ENCODE data around the gene ASB2. TPM values are rescaled to one million over a fixed set of nuclear protein-coding genes. Genes with fewer than 3 reads are reported as not detected.
A peak's percentile ranks its signal among the peaks of the same experiment; 100 is the strongest.

The ASB2 gene
- total and polyA plus RNA-seq, 2 of the 13 experiments (the other 11 are each of a cell fraction or from before 2014, with no cell fraction given) = 0.82 to 4.1 TPM

DNA sequence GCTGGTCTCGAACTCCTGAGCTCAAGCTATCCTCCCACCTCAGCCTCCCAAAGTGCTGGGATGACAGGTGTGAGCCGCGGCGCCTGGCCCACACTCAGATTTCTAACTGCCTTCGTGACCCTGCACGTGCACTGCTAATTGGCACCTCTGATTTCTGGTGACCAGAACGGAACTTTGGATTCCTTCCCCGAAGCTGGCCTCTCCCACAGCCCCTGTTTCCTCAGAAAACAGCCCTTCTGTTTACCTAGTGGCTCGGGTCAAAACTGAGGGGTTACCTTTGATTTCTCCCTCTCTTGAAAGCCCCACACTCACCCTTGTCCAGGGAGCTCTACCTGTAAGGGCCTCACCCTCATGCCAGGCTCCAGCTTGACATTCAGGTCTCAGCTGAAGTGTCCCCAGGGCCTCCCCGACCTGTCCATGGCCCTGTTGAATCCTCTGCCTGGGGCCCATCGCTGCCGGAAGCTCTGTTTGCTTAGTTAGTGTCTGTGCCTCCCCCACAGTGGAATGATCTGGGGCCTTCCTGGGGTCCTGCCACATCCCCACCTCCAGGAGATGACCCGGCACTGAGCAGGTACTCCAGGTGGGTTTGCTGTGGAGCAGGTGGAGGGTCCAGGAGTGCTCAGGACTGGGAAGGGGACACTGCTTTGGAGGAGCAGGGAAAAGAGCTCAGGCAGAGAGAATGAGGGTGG is 73.6 kb downstream of the ASB2 start (continued):
- TF ChIP-seq, protein P1, sequence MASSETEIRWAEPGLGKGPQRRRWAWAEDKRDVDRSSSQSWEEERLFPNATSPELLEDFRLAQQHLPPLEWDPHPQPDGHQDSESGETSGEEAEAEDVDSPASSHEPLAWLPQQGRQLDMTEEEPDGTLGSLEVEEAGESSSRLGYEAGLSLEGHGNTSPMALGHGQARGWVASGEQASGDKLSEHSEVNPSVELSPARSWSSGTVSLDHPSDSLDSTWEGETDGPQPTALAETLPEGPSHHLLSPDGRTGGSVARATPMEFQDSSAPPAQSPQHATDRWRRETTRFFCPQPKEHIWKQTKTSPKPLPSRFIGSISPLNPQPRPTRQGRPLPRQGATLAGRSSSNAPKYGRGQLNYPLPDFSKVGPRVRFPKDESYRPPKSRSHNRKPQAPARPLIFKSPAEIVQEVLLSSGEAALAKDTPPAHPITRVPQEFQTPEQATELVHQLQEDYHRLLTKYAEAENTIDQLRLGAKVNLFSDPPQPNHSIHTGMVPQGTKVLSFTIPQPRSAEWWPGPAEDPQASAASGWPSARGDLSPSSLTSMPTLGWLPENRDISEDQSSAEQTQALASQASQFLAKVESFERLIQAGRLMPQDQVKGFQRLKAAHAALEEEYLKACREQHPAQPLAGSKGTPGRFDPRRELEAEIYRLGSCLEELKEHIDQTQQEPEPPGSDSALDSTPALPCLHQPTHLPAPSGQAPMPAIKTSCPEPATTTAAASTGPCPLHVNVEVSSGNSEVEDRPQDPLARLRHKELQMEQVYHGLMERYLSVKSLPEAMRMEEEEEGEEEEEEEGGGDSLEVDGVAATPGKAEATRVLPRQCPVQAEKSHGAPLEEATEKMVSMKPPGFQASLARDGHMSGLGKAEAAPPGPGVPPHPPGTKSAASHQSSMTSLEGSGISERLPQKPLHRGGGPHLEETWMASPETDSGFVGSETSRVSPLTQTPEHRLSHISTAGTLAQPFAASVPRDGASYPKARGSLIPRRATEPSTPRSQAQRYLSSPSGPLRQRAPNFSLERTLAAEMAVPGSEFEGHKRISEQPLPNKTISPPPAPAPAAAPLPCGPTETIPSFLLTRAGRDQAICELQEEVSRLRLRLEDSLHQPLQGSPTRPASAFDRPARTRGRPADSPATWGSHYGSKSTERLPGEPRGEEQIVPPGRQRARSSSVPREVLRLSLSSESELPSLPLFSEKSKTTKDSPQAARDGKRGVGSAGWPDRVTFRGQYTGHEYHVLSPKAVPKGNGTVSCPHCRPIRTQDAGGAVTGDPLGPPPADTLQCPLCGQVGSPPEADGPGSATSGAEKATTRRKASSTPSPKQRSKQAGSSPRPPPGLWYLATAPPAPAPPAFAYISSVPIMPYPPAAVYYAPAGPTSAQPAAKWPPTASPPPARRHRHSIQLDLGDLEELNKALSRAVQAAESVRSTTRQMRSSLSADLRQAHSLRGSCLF (CRISPR knock-in tag; IDR thresholded peaks at IDR 0.05; ENCODE audit: borderline replicate concordance) = no peak
- TF ChIP-seq PRPF4 (IDR thresholded peaks at IDR 0.05; ENCODE audit: low read depth, low read length, poor library complexity, severe bottlenecking) (no peak), KDM5A (IDR thresholded peaks at IDR 0.05; ENCODE audit: borderline replicate concordance, low read length) (no peak), HDAC6 (IDR thresholded peaks at IDR 0.05; ENCODE audit: low read depth, low read length) (no peak), ZNF460 (CRISPR knock-in tag; IDR thresholded peaks at IDR 0.05; ENCODE audit: borderline replicate concordance) (no peak), PAF1 (CRISPR knock-in tag; IDR thresholded peaks at IDR 0.05) (no peak), SMAD9 (CRISPR knock-in tag; IDR thresholded peaks at IDR 0.05) (no peak), ZIK1 (CRISPR knock-in tag; IDR thresholded peaks at IDR 0.05; ENCODE audit: borderline replicate concordance, low read depth) (peak; percentile 49; the same call in 1 of the 2 replicates), GFI1 (CRISPR knock-in tag; IDR thresholded peaks at IDR 0.05; ENCODE audit: borderline replicate concordance) (peak; percentile 99)
- TF ChIP-seq, protein P2, sequence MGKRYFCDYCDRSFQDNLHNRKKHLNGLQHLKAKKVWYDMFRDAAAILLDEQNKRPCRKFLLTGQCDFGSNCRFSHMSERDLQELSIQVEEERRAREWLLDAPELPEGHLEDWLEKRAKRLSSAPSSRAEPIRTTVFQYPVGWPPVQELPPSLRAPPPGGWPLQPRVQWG (CRISPR knock-in tag; IDR thresholded peaks at IDR 0.05; ENCODE audit: borderline replicate concordance, low read depth) = no peak
- TF ChIP-seq, protein P3, sequence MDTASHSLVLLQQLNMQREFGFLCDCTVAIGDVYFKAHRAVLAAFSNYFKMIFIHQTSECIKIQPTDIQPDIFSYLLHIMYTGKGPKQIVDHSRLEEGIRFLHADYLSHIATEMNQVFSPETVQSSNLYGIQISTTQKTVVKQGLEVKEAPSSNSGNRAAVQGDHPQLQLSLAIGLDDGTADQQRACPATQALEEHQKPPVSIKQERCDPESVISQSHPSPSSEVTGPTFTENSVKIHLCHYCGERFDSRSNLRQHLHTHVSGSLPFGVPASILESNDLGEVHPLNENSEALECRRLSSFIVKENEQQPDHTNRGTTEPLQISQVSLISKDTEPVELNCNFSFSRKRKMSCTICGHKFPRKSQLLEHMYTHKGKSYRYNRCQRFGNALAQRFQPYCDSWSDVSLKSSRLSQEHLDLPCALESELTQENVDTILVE (CRISPR knock-in tag; IDR thresholded peaks at IDR 0.05) = no peak
- TF ChIP-seq, protein P4, sequence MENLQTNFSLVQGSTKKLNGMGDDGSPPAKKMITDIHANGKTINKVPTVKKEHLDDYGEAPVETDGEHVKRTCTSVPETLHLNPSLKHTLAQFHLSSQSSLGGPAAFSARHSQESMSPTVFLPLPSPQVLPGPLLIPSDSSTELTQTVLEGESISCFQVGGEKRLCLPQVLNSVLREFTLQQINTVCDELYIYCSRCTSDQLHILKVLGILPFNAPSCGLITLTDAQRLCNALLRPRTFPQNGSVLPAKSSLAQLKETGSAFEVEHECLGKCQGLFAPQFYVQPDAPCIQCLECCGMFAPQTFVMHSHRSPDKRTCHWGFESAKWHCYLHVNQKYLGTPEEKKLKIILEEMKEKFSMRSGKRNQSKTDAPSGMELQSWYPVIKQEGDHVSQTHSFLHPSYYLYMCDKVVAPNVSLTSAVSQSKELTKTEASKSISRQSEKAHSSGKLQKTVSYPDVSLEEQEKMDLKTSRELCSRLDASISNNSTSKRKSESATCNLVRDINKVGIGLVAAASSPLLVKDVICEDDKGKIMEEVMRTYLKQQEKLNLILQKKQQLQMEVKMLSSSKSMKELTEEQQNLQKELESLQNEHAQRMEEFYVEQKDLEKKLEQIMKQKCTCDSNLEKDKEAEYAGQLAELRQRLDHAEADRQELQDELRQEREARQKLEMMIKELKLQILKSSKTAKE (CRISPR knock-in tag; IDR thresholded peaks at IDR 0.05; ENCODE audit: borderline replicate concordance) = peak; percentile 34; the same call in 1 of the 2 replicates
- TF ChIP-seq, protein P5, sequence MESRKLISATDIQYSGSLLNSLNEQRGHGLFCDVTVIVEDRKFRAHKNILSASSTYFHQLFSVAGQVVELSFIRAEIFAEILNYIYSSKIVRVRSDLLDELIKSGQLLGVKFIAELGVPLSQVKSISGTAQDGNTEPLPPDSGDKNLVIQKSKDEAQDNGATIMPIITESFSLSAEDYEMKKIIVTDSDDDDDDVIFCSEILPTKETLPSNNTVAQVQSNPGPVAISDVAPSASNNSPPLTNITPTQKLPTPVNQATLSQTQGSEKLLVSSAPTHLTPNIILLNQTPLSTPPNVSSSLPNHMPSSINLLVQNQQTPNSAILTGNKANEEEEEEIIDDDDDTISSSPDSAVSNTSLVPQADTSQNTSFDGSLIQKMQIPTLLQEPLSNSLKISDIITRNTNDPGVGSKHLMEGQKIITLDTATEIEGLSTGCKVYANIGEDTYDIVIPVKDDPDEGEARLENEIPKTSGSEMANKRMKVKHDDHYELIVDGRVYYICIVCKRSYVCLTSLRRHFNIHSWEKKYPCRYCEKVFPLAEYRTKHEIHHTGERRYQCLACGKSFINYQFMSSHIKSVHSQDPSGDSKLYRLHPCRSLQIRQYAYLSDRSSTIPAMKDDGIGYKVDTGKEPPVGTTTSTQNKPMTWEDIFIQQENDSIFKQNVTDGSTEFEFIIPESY (CRISPR knock-in tag; IDR thresholded peaks at IDR 0.05) = 0 out of 2 replicates have a peak, but pooled peaks have one; percentile 37
- TF ChIP-seq, protein P6, sequence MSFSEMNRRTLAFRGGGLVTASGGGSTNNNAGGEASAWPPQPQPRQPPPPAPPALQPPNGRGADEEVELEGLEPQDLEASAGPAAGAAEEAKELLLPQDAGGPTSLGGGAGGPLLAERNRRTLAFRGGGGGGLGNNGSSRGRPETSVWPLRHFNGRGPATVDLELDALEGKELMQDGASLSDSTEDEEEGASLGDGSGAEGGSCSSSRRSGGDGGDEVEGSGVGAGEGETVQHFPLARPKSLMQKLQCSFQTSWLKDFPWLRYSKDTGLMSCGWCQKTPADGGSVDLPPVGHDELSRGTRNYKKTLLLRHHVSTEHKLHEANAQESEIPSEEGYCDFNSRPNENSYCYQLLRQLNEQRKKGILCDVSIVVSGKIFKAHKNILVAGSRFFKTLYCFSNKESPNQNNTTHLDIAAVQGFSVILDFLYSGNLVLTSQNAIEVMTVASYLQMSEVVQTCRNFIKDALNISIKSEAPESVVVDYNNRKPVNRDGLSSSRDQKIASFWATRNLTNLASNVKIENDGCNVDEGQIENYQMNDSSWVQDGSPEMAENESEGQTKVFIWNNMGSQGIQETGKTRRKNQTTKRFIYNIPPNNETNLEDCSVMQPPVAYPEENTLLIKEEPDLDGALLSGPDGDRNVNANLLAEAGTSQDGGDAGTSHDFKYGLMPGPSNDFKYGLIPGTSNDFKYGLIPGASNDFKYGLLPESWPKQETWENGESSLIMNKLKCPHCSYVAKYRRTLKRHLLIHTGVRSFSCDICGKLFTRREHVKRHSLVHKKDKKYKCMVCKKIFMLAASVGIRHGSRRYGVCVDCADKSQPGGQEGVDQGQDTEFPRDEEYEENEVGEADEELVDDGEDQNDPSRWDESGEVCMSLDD (CRISPR knock-in tag; IDR thresholded peaks at IDR 0.05; ENCODE audit: borderline replicate concordance) = 0 out of 2 replicates have a peak, but pooled peaks have one; percentile 63
